ENCODE results near the gene CITED4. TPM values are rescaled to one million over a fixed set of nuclear protein-coding genes. Genes with fewer than 3 reads are reported as not detected.

Gene CITED4
- total RNA-seq, 1 donor from 2014 or later = 26.0 TPM

- DNase-seq (ENCODE audit: extremely low spot score, unreplicated experiment) = no peak
- H3K27ac Mint-ChIP-seq (ENCODE audit: unreplicated experiment) = peak overlapping the region; percentile 2
- H3K4me3 Mint-ChIP-seq (ENCODE audit: unreplicated experiment) = no peak overlapping the region
- H3K27me3 Mint-ChIP-seq (ENCODE audit: unreplicated experiment) = no peaks in the 10 kb centered on the region
- no peaks in the 10 kb centered on the region for H3K36me3 Mint-ChIP-seq (ENCODE audit: unreplicated experiment)
- H3K9me3 Mint-ChIP-seq (ENCODE audit: unreplicated experiment) = no peaks in the 10 kb centered on the region
- no peak for TF ChIP-seq CTCF (IDR thresholded peaks at IDR 0.05)
- peaks cover 28% of the 10 kb centered on the region for H3K4me1 Mint-ChIP-seq (ENCODE audit: unreplicated experiment)
Measured at GRCh38 chr1:40872276-40872675, 10.1 kb upstream of the CITED4 start.

- no peak overlapping the region for H3K27ac Mint-ChIP-seq (ENCODE audit: unreplicated experiment)
- H3K27me3 Mint-ChIP-seq (ENCODE audit: unreplicated experiment) = no peaks in the 10 kb centered on the region
- no peak for TF ChIP-seq CTCF (IDR thresholded peaks at IDR 0.05)
- no peaks in the 10 kb centered on the region for H3K36me3 Mint-ChIP-seq (ENCODE audit: unreplicated experiment)
- H3K9me3 Mint-ChIP-seq (ENCODE audit: unreplicated experiment) = no peaks in the 10 kb centered on the region
- H3K4me1 Mint-ChIP-seq (ENCODE audit: unreplicated experiment) = peaks cover 18% of the 10 kb centered on the region
- no peak for DNase-seq (ENCODE audit: extremely low spot score, unreplicated experiment)
- no peak overlapping the region for H3K4me3 Mint-ChIP-seq (ENCODE audit: unreplicated experiment)
Measured at GRCh38 chr1:40870135-40870728, 8.1 kb upstream of the CITED4 start.

GRCh38 chr1:40868051-40868723 lies 6.0 kb upstream of the CITED4 start:
- Mint-ChIP-seq H3K4me3 (ENCODE audit: unreplicated experiment) (no peak overlapping the region), H3K36me3 (ENCODE audit: unreplicated experiment) (no peaks in the 10 kb centered on the region), H3K27ac (ENCODE audit: unreplicated experiment) (no peak overlapping the region), H3K27me3 (ENCODE audit: unreplicated experiment) (no peaks in the 10 kb centered on the region), H3K4me1 (ENCODE audit: unreplicated experiment) (peaks cover 11% of the 10 kb centered on the region), H3K9me3 (ENCODE audit: unreplicated experiment) (no peaks in the 10 kb centered on the region)
- TF ChIP-seq CTCF (IDR thresholded peaks at IDR 0.05) = no peak
- no peak for DNase-seq (ENCODE audit: extremely low spot score, unreplicated experiment)

GRCh38 chr1:40861224-40862003 lies 749 bp downstream of the CITED4 start:
- Mint-ChIP-seq H3K4me1 (ENCODE audit: unreplicated experiment) (peaks cover 35% of the 10 kb centered on the region), H3K9me3 (ENCODE audit: unreplicated experiment) (no peaks in the 10 kb centered on the region), H3K4me3 (ENCODE audit: unreplicated experiment) (peak overlapping the region; percentile 76), H3K36me3 (ENCODE audit: unreplicated experiment) (no peaks in the 10 kb centered on the region), H3K27me3 (ENCODE audit: unreplicated experiment) (no peaks in the 10 kb centered on the region), H3K27ac (ENCODE audit: unreplicated experiment) (peak overlapping the region; percentile 34)
- no peak for TF ChIP-seq CTCF (IDR thresholded peaks at IDR 0.05)
- DNase-seq (ENCODE audit: extremely low spot score, unreplicated experiment) = no peak

- TF ChIP-seq CTCF (IDR thresholded peaks at IDR 0.05) = no peak
- Mint-ChIP-seq H3K27me3 (ENCODE audit: unreplicated experiment) (no peaks in the 10 kb centered on the region), H3K4me1 (ENCODE audit: unreplicated experiment) (peaks cover 33% of the 10 kb centered on the region), H3K9me3 (ENCODE audit: unreplicated experiment) (no peaks in the 10 kb centered on the region), H3K4me3 (ENCODE audit: unreplicated experiment) (peak overlapping the region; percentile 76), H3K36me3 (ENCODE audit: unreplicated experiment) (no peaks in the 10 kb centered on the region), H3K27ac (ENCODE audit: unreplicated experiment) (peak overlapping the region; percentile 34)
- DNase-seq (ENCODE audit: extremely low spot score, unreplicated experiment) = no peak
Measured at GRCh38 chr1:40860706-40861223, 1.4 kb downstream of the CITED4 start.

All from osteocyte (in vitro differentiated cells).